HL-60/S4 treated with retinoic acid at 250 ng/mL for 4 days and 3 days (cell line): Measurements from ENCODE around the gene MDC1.
"Not testable (repeated sequence)": the region's sequence is repeated elsewhere in the genome, so short reads cannot be mapped to it uniquely, and the experiment has no call there.

Experiments used
- in situ Hi-C: fragments of 300-500 bp; cut with MboI; formaldehyde crosslinking; loops from 2 replicates; pipeline ENCODE4 v1.7.0; 2022; ENCODE audit warnings: low sequenced_read_pairs

MDC1 gene

DNA sequence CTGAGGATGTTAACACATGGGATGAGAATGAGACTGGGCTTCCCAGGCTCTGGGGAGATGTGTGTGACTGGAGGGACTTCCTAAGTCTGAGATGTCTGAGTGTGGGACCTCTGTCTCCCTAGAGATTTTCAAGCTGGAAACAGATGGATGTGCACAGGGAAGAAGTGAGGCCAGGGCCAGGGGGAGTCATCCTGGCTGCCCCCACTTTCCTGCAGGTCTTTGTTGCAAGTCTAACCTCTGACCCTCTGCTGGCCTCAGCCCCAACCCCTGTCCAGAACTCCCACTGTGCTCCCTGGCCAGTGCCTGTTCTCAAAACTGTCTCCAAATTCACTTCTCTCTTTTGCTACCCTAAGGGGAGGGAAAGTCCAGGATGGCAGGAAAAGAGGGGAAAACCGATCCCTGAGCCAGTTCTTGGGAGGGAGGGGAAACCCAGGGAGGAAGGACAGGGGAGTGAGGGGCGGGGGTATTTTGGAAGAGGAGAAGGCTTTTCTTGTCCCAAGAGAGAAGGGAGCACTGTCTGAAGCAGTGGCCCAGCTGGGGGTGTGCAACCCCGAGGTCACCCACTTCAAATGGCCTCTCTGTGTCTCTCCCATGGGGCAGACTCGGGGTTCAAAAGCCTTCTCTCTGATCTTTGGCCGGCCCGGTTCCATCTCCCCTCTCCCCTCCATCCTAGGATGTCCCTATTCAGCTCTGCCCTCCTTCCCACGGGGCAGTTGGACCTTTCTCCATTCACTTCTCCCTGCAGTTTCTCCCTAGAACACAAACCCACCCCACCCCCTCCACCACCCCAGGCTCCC lies 33.7 kb downstream of the MDC1 start:
- in situ Hi-C loops, result loop anchor here (5.0 kb wide), 1 partner anchor 34 kb away; the partner anchor contains the start of gene MDC1

DNA sequence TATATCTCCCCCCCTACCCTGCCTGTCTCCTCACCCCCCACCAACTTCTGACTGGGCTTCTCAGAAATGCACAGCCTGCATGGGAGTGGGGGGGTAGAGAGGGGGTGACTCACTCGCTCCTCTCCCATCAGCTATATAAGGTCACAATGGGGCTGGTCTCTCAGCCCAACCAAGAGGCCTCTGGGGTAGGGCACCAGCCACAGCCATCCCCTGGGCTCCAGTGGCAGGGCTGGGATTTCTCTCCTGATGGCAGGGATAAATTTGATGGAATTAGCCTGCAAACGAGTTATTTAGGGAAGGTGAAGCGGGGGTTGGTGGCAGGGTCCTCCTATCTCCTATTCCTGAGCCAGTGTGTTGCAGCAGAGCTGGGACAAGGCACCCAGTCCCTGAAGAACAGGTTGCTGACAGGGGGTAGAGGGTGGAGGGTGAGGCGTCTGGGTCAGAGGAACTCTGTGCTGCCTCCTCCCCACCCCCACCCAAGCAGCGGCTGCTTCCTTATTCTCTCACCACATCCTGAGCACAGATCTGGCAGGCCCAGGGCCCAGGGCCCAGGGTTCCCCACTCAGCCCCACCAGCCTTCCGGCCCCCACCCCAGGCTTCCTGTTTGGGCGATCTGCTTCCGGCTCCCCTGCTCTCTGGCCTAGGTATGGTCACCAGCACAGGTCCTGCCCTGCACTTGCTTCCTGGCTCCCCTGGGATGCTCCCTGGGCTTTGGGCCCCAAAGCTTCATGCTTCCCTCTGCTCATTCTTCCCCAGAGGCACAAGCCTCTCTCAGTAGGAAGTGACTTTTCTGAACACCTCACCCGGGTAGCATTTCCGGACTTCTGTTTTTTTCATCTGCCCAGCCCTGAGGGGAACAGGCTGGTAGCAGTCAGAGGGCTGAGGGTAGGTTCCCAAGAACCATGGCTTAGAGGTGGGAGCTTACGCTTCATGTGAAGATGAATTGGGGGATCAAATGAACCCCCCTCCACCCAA lies 34.7 kb downstream of the MDC1 start:
- in situ Hi-C loops, result loop anchor here (5.0 kb wide), 1 partner anchor 35 kb away; the partner anchor contains the start of gene MDC1

- in situ Hi-C loops, result loop anchor here (5.0 kb wide), 1 partner anchor 36 kb away; the partner anchor contains the start of gene MDC1
These were observed 35.3 kb downstream of the MDC1 start for GRCh38 chr6:30681766-30682142.

DNA sequence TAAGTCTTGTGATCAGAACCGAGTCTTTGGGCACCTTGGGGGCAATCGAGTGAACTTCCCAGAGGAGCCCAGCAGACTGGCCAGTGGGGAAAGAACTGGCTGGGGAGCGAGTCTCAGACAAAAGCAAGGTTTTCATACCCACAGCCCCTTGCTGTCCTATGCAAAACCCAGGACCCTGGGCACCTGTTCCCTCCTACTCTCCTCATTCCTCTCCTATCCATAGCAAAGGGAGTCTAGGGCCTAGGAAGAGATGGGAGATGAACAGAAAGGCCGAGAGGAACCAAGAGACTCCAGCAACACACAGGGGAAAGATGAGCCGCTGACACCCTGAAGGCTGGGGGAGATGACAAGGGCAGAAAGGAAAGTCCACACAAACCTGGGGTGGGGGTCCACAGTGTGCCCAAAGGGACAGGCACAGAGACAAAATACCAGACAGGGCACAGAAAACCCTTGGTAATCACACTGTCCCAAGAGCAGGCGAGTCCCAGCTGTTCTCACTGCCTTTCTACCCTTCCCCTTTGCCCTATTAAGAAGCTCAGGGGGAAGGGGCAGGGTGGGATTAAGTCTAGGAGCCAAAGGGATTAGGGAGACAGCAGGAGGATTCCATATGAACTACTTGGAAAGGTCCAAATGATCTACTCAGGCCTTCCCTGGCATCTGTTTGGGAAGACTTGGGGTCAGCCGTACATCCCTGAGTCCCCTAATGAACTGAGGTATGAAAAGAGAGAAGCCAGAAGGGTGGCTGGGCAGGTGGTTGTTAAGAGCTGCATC lies 37.1 kb downstream of the MDC1 start:
- in situ Hi-C loops, result loop anchor here (5.0 kb wide), 1 partner anchor 37 kb away; the partner anchor contains the start of gene MDC1

DNA sequence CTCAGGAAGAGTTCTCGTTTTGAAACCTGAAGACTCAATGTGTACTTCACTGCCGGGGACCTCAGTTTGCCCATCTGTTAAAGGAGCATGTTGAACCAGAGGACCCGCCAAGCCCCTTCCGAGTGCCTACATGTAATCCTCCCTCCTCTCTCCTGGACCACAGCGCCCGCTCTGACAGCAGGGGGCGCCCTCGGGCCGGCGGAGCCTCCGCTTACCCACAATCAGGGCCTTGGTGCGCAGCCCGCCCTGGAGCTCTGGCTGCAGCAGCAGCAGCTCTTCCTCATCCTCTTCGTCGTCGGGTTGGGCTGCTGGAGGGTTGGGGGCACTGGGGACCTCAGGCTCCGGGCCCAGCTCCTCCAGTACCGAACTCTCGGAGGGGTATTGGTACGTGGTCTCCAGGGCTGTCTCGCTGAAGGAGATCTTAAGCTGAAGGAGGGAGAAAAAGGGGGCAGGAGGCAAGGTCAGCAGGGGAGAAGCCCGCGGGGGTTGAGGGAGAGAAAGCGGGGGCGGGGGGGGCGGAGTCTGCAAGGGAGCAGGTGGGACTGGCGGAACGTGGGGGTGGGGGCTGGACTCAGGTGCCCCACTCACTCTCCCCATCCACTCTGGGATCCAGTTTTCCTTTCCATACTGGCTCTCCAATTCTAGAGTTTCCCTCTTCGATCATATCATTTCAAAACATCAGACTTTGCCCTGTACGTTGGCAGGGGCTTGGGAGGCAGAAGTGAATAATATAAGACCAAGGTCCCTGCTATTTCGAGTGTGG lies 37.9 kb downstream of the MDC1 start:
- in situ Hi-C loops, result no loop called here

DNA sequence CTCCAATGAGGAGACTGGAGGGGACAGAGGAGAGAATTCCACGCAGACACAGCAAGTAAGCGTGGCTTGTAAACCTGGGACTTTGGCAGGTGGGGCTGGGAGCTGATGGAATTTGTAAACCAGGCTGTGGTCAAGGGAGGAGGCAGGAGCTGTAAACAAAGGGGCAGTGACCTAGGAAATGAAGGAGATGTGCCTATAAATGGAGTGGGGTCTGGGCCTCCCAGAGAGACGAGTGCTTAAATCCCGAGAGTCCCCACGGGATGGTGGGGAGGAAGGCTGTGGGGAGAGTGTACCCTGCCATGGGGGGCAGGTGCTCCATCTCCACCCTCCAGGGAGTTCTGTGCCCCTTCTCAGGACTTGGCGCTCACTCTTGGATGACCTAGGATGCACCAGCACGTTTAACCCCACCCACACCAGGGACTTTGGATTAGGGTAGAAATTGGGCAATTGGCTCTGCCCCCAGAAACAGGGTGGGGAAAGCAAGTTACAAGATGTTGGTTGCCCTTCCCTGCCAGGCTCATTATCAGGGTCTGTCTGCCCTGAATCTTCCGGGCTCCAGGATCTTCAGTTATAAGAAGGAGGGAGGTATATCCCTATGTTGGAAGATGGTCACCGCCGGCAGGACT lies 40.3 kb downstream of the MDC1 start:
- in situ Hi-C loops, result no loop called here

- in situ Hi-C loops, result no loop called here
These were observed 44.4 kb downstream of the MDC1 start, which contains the start of gene DHX16 for GRCh38 chr6:30672445-30673253. TSS of gene DHX16 (minus strand) at chr6:30673006. CDS start at chr6:30672841, 165 bp downstream.

DNA sequence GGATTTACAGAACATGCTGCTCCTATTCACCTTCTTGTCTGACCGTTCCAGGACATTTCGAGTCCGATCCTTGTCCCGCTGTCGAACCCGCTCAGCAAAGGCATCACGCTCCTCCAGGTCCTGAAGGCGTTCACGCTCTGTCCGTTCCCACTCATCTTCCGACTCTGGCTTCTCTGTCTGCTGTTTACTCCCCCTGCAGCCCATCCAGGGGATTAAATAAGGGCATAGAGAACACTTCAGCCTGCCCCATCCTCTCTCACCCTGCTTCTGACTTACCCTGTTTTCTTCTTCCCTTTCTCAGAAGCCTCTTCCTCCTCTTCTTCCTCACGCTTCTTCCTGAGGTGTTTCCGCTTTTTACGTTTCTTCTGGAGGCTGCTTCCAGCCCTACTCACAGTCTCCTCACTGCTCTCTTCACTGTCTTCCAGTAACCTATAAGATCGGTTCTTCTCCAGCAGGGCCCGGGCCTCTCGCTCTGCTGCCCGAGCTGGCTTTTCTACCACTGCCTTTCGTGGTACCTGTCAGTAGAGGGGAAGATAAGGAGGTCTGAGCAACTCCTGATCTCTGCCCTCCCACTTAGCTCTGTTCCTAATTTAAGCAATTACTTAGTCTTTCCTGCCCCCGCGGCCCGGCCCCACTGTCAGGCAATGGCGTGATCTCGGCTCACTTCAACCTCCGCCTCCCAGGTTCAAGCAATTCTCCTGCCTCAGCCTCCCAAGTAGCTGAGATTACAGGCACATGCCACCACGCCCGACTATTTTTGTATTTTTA lies 46.1 kb downstream of the MDC1 start:
- in situ Hi-C loops, result no loop called here

DNA sequence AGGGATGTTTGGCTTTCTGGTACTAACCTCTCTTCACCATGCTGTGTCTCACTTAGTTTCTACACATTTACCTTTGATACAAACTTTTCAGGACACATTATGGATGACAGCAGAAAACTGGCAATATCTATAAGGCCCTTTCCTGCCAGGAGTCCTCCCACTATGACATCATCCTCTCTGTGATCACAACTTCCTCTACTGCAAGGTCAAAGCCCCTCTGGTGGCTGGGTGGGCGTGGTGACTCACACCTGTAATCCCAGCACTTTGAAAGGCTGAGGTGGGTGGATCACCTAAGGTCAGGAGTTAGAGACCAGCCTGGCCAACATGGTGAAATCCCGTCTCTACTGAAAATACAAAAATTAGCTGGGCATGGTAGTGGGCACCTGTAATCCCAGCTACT lies 50.8 kb downstream of the MDC1 start:
- in situ Hi-C loops, result not testable (repeated sequence)

DNA sequence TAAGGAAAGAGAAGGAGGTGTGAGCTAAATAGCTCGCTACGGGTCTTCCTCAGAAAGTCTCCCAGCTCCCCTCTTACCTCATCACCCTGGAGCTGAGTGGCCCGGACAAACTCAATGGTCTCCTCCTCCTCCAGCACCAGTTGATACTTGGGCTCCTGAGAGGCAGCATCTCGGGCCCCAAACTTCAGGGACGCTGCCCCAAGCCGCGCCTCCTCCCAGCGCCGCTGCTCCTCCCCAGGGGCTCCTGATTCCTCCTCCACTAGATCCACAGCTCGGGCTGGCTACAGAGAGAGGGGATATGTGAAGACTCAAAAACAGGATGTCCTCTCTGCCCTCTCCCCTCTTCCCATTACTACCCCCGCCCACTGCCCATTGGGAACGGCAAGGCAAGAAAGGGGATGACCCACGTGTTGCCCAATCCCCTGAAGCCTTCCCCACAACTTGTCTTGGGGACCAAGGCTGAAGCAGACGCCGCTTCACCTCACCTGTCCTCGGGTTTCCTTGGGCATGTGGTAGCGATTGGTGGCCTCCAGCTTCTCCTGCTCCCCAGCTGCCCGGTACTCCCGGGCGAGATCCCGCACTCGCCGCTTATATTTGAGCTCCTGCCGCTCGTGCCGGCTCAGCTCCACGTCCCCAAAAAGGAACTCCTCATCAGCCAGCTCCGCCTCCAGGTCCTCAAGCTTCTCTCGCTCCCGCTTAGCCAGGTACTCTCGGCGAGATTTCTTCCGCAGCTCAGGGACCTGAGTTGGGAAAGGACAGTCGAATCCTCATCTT lies 51.9 kb downstream of the MDC1 start:
- in situ Hi-C loops, result no loop called here

DNA sequence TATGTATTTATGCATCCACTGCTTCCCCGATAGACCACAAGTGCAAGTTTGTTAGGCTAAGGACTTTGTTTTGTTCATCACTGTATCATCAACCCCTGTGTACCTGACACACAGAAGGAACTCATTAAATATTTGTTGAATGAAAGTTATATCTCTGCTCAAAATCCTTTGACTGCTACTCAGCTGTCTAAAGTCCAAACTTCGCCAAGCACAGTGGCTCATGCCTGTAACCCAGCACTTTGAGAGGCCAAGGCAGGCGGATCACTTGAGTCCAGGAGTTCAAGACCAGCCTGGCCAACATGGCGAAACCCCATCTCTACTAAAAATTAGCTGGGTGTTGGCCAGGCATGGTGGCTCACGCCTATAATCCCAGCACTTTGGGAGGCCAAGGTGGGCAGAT lies 59.2 kb downstream of the MDC1 start:
- in situ Hi-C loops, result not testable (repeated sequence)

- in situ Hi-C loops, result no loop called here
These were observed 59.6 kb downstream of the MDC1 start for GRCh38 chr6:30657454-30657853.

- in situ Hi-C loops, result no loop called here
These were observed 60.6 kb downstream of the MDC1 start for GRCh38 chr6:30656513-30656912.

DNA sequence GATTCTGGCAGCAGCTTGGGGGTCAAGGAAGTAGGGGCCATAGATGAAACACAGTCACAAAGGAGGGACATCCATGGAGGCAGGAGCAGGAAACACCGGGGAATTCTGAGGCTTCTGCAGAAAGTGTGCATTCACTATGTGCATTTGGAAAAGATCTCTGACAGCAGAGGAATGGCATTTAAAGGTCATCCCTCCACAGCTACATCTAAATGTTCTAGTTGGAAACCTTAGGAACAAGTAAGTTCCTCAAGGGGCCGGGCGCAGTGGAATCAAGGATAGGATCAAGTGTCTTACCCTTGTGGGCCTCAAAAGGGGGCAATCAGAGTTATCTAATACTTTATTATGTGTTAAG lies 61.4 kb downstream of the MDC1 start:
- in situ Hi-C loops, result no loop called here

GRCh38 chr6:30654798-30655742 lies 62.0 kb downstream of the MDC1 start:
- in situ Hi-C loops, result no loop called here

GRCh38 chr6:30651143-30651542 lies 65.9 kb downstream of the MDC1 start:
- in situ Hi-C loops, result no loop called here
